Measurements from ENCODE around the gene FGF12.
"Not testable (repeated sequence)": the region's sequence is repeated elsewhere in the genome, so short reads cannot be mapped to it uniquely, and the experiment has no call there.

Gene FGF12

DNA sequence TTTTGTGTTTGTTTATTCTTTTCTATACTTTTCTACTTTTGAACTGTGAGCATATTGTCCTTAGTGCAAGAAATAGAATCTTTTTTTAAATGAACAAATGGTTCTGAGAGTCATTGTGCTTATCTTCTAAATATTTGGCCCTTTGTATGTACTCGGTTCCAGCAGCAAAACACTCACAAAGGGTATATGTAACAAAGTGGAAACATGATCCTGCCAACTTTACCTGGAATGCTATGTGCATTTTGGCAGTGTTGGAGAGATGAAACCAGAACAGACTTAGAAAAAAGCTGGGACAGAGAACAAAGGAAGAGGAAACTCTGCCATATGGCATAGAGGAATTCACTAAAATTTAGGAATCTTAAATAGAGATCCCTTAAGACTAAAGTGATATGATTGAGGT lies 150.1 kb downstream of the FGF12 start:
- no peak for DNase-seq (ENCODE audit: low read depth)
- Histone ChIP-seq H3K36me3 (ENCODE audit: control insufficient read depth, insufficient read depth, low read length, severe bottlenecking) (no peaks in the 10 kb centered on the region), H3K4me3 (ENCODE audit: low read length) (no peak overlapping the region), H3K9ac (ENCODE audit: low read length) (no peak overlapping the region), H3K4me1 (ENCODE audit: control insufficient read depth, insufficient read depth, low read length) (no peaks in the 10 kb centered on the region), H3K27me3 (replicated peaks; ENCODE audit: control insufficient read depth, insufficient read depth, low read length) (peaks cover 2% of the 10 kb centered on the region), H3K9me3 (ENCODE audit: control insufficient read depth, low read length) (no peaks in the 10 kb centered on the region)

DNA sequence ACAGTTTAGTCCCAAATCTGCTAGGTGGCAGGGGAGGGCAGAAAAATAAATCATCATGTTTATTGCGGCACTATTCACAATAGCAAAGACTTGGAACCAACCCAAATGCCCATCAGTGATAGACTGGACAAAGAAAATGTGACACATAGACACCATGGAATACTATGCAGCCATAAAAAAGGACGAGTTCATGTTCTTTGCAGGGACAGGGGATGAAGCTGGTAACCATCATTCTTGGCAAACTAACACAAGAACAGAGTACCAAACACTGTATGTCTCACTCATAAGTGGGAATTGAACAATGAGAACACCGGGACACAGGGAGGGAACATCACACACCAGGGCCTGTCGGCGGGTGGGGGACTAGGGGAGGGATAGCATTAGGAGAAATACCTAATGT lies 150.6 kb downstream of the FGF12 start:
- not testable (repeated sequence) for DNase-seq (ENCODE audit: low read depth); H3K4me1 ChIP-seq (ENCODE audit: control insufficient read depth, insufficient read depth, low read length); H3K9me3 ChIP-seq (ENCODE audit: control insufficient read depth, low read length); H3K4me3 ChIP-seq (ENCODE audit: low read length); H3K27me3 ChIP-seq (replicated peaks; ENCODE audit: control insufficient read depth, insufficient read depth, low read length); H3K9ac ChIP-seq (ENCODE audit: low read length); H3K36me3 ChIP-seq (ENCODE audit: control insufficient read depth, insufficient read depth, low read length, severe bottlenecking)

DNA sequence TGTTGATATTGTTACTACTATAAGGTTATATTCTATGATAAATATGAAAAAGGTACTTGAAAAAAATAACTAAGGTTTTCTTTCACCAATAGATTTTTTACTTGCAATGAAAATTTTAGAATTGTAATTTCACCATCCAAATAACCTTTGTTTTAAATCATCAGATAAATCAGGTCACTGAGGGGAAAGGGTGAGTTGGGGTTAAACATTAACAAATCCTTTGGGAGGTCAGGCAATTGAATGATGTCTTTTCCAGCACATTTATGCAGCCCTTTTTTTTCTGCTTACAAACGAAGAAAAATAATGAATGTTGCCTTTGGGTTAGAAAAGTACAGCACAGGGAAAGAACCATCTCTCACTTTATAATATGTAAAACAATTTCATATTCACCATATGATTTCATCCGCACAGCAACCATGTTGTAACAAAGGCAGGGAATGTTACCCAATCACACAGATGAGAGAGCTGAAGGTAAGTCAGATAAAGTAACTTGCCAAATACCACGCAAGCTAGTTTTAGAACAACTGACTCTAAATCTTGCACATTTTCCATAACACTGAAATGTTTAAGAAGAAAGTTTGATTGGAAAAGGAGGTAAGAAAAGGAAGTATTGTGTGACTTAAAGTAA lies 151.3 kb downstream of the FGF12 start:
- Histone ChIP-seq H3K36me3 (ENCODE audit: control insufficient read depth, insufficient read depth, low read length, severe bottlenecking) (no peaks in the 10 kb centered on the region), H3K9me3 (ENCODE audit: control insufficient read depth, low read length) (no peaks in the 10 kb centered on the region), H3K4me1 (ENCODE audit: control insufficient read depth, insufficient read depth, low read length) (no peaks in the 10 kb centered on the region), H3K27me3 (replicated peaks; ENCODE audit: control insufficient read depth, insufficient read depth, low read length) (peaks cover 7% of the 10 kb centered on the region), H3K4me3 (ENCODE audit: low read length) (no peak overlapping the region), H3K9ac (ENCODE audit: low read length) (no peak overlapping the region)
- DNase-seq (ENCODE audit: low read depth): no peak

DNA sequence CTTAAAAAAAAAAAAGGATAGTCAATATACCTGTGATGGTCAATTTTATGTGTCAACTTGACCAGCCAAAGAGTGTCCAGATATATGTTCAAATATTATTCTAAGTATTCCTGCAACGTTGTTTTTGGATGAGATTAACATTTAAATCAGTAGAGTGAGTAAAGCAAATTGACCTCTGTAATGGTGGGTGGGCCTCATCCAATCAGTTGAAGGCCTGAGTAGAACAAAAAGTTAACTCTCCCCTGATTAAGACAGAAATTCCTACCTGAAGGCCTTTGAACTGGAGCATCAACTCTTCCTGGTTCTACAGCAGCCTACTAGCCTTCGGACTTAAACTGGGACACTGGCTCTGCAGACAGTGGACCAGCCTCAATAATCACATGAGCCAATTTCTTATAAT lies 154.1 kb downstream of the FGF12 start:
- Histone ChIP-seq H3K36me3 (ENCODE audit: control insufficient read depth, insufficient read depth, low read length, severe bottlenecking) (no peaks in the 10 kb centered on the region), H3K4me1 (ENCODE audit: control insufficient read depth, insufficient read depth, low read length) (no peaks in the 10 kb centered on the region)
- no peak for DNase-seq (ENCODE audit: low read depth)

DNA sequence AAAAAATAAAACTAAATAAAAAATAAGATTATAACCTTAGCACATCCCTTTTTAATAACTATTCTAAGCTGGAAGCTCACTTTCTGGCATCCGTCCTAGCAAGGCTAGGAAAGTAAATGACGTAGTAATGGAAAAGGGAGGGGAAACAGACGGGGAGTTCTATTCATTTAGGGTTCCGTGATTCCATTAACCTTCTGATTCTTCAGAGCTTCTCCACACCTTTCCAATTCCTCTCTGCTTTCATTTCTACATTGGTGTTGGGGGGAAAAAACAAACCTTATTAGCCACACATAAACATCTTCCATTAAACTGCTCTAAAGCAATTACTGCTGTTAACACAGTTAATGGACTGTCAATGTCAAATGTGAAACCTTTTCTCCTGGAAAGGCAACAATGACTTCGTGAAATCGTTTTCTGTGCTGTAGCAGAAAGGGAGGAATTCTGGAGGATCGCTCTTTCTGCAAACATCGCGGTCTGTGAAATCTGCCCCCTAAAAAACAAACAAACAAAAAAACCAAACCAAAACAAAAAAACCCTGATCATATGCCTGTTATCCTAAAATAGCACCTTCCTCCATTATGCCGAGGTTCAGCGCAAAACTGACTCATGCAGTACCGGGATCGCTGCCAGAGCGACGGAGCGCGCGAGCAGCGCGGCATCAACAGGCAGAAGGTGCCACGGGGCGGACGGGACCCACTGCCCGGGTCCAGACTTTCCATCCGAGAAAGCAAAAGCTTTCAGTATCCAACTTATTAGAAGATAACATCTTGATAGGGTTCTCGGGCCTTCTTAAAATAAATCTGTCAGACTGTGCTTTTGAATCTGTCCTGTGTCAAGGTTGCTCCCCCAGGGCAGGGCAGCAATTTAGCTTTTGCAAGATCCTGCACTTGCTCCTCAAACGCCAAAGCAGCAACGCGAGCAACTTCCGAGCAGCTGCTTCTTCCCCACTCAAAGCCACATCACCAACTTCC lies 156.2 kb downstream of the FGF12 start:
- H3K27me3 ChIP-seq (replicated peaks; ENCODE audit: control insufficient read depth, insufficient read depth, low read length): peaks cover 7% of the 10 kb centered on the region
- DNase-seq (ENCODE audit: low read depth): peak; percentile 79
- no peaks in the 10 kb centered on the region for H3K9me3 ChIP-seq (ENCODE audit: control insufficient read depth, low read length)
- H3K4me1 ChIP-seq (ENCODE audit: control insufficient read depth, insufficient read depth, low read length): no peaks in the 10 kb centered on the region
- peak overlapping the region; percentile 75 for H3K4me3 ChIP-seq (ENCODE audit: low read length)
- H3K9ac ChIP-seq (ENCODE audit: low read length): no peak overlapping the region
- H3K36me3 ChIP-seq (ENCODE audit: control insufficient read depth, insufficient read depth, low read length, severe bottlenecking): no peaks in the 10 kb centered on the region

More for the DNA sequence above, 154.1 kb downstream of the FGF12 start:
- H3K9ac ChIP-seq (ENCODE audit: low read length): no peak overlapping the region
- no peaks in the 10 kb centered on the region for H3K9me3 ChIP-seq (ENCODE audit: control insufficient read depth, low read length)
- H3K4me3 ChIP-seq (ENCODE audit: low read length): no peak overlapping the region
- peaks cover 7% of the 10 kb centered on the region for H3K27me3 ChIP-seq (replicated peaks; ENCODE audit: control insufficient read depth, insufficient read depth, low read length)

DNA sequence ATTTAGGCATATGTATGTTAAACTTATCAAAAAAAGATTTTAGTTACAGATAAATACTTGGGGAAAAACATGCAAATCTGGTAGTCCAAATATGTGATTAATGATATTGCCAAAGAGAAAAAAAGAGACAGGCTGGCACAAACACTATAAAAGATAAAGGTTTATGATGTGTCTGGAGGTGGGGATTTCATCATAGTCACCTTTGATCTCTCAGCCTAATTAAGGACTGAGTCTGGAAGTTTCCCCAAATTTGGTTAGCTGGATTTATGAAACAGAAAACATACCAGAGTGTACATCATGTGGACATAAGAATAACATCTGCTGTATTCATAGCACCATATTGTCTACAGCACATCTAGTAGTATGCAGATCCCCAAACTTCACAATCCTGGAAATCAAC lies 157.0 kb downstream of the FGF12 start:
- DNase-seq (ENCODE audit: low read depth): no peak
- H3K27me3 ChIP-seq (replicated peaks; ENCODE audit: control insufficient read depth, insufficient read depth, low read length): peaks cover 7% of the 10 kb centered on the region
- no peak overlapping the region for H3K9ac ChIP-seq (ENCODE audit: low read length)
- H3K36me3 ChIP-seq (ENCODE audit: control insufficient read depth, insufficient read depth, low read length, severe bottlenecking): no peaks in the 10 kb centered on the region
- H3K9me3 ChIP-seq (ENCODE audit: control insufficient read depth, low read length): no peaks in the 10 kb centered on the region
- H3K4me3 ChIP-seq (ENCODE audit: low read length): no peak overlapping the region
- H3K4me1 ChIP-seq (ENCODE audit: control insufficient read depth, insufficient read depth, low read length): no peaks in the 10 kb centered on the region

DNA sequence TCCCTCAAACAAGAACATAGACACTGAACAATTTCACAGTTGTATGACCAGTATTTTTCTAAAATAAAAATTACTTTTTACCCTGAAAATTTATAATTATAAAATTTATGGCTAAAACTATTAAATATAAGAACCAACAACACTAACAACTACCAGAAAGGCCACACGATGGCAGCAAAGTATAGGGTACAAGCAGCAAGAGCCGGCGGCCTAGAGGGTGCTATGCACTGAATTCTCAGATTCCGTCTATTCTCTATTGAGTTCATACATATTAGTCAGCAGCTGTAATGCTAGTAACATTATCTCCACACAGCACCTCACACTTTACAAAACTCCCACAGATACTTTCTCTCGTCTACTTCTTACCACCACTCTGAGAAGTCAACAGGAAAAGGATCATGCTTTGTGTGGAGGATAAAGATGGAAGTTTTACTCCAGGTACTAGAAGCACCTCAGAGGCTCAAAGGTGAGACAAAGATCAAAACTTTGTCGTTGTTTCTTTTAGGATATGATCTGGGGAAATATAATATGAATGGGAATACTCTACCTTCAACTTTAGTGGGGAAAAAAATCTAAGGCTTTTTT lies 160.5 kb downstream of the FGF12 start:
- Histone ChIP-seq H3K9ac (ENCODE audit: low read length) (no peak overlapping the region), H3K4me1 (ENCODE audit: control insufficient read depth, insufficient read depth, low read length) (no peaks in the 10 kb centered on the region), H3K36me3 (ENCODE audit: control insufficient read depth, insufficient read depth, low read length, severe bottlenecking) (no peaks in the 10 kb centered on the region), H3K4me3 (ENCODE audit: low read length) (no peak overlapping the region), H3K27me3 (replicated peaks; ENCODE audit: control insufficient read depth, insufficient read depth, low read length) (peaks cover under 1% of the 10 kb centered on the region), H3K9me3 (ENCODE audit: control insufficient read depth, low read length) (no peaks in the 10 kb centered on the region)
- DNase-seq (ENCODE audit: low read depth): peak; percentile 93

DNA sequence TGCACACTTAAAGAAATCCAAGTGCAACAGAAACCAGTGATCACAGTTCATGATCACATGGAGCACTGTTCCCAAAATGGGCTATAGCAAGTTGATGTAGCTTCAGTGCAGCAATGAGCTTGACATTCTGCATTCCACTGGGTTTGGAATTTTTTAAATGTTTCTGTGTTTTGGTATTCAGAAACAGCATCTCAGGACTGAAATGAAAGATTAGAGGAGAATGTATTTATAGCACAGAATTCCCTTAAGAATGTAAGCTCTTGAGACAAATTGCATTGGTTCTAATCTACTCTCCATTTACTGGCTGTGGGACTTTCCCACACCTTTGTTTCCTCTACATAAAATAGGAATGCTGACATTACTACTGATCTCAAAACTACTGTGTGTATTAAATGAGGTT lies 162.7 kb downstream of the FGF12 start:
- peak; percentile 15 for DNase-seq (ENCODE audit: low read depth)
- no peaks in the 10 kb centered on the region for H3K4me1 ChIP-seq (ENCODE audit: control insufficient read depth, insufficient read depth, low read length)
- no peaks in the 10 kb centered on the region for H3K36me3 ChIP-seq (ENCODE audit: control insufficient read depth, insufficient read depth, low read length, severe bottlenecking)
- no peak overlapping the region for H3K4me3 ChIP-seq (ENCODE audit: low read length)
- H3K27me3 ChIP-seq (replicated peaks; ENCODE audit: control insufficient read depth, insufficient read depth, low read length): no peaks in the 10 kb centered on the region
- no peak overlapping the region for H3K9ac ChIP-seq (ENCODE audit: low read length)
- H3K9me3 ChIP-seq (ENCODE audit: control insufficient read depth, low read length): no peaks in the 10 kb centered on the region

DNA sequence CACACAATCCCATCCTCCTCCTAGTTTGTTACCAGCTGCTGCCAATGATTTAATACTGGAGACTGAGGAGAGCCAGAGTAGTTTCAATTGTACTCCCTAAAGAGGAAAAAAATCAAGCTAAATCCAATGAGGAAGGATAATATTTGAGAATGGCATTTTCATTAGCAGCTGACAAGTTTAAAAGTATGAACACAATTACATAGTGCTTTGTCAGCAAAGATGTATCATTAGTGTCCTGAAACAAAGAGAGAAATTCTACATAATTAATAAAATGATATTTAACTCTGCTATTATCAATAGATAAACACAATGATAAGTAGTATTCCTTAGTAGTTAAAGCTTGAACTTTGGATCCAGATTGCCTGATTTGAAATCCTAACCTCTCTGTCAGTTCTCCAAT lies 163.9 kb downstream of the FGF12 start:
- H3K9me3 ChIP-seq (ENCODE audit: control insufficient read depth, low read length): no peaks in the 10 kb centered on the region
- no peak for DNase-seq (ENCODE audit: low read depth)

DNA sequence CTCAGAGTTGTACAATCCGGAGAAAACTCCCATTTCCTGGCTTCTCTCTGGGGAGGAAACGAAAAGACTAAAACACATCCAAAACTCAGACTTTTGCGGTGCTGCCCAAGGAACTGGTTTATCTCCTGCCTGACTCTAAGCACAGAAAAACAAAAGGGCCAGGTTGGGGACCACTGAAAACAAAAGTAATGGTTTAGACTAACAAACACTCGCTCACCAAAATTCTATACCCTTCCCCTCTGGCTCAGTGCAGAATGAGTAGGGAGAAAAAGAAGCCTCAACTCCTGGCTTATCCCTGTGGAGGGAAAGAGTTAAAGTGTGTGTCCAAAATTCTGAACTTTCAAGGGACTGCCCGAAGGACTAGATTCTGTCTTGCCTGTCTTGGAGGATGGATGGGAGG lies 173.6 kb downstream of the FGF12 start:
- no peaks in the 10 kb centered on the region for H3K4me1 ChIP-seq (ENCODE audit: control insufficient read depth, insufficient read depth, low read length)
- no peak overlapping the region for H3K4me3 ChIP-seq (ENCODE audit: low read length)
- H3K9ac ChIP-seq (ENCODE audit: low read length): no peak overlapping the region
- peaks cover 5% of the 10 kb centered on the region for H3K9me3 ChIP-seq (ENCODE audit: control insufficient read depth, low read length)
- no peaks in the 10 kb centered on the region for H3K36me3 ChIP-seq (ENCODE audit: control insufficient read depth, insufficient read depth, low read length, severe bottlenecking)
- H3K27me3 ChIP-seq (replicated peaks; ENCODE audit: control insufficient read depth, insufficient read depth, low read length): no peaks in the 10 kb centered on the region
- DNase-seq (ENCODE audit: low read depth): no peak

More for the DNA sequence above, 163.9 kb downstream of the FGF12 start:
- Histone ChIP-seq H3K4me3 (ENCODE audit: low read length) (no peak overlapping the region), H3K9ac (ENCODE audit: low read length) (no peak overlapping the region), H3K36me3 (ENCODE audit: control insufficient read depth, insufficient read depth, low read length, severe bottlenecking) (no peaks in the 10 kb centered on the region), H3K27me3 (replicated peaks; ENCODE audit: control insufficient read depth, insufficient read depth, low read length) (no peaks in the 10 kb centered on the region), H3K4me1 (ENCODE audit: control insufficient read depth, insufficient read depth, low read length) (no peaks in the 10 kb centered on the region)

DNA sequence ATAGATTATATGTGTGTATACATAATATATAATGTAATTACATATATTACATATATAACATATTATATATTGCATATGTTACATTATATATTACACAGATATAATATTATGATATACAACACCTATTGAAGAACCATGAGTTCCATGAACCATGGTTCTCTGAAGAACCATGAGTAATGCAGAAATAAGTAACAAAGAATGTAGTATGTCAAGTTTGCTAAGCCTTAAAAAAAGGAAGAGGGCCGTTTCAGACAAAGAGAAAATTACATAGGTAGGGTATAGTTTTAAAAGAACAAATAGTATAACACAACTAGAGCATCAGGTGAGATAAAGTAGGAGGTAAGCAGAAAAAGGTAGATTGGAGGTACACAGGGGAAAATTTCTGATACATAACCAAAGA lies 177.0 kb downstream of the FGF12 start:
- H3K4me1 ChIP-seq (ENCODE audit: control insufficient read depth, insufficient read depth, low read length): no peaks in the 10 kb centered on the region
- H3K27me3 ChIP-seq (replicated peaks; ENCODE audit: control insufficient read depth, insufficient read depth, low read length): no peaks in the 10 kb centered on the region
- H3K9ac ChIP-seq (ENCODE audit: low read length): no peak overlapping the region
- no peaks in the 10 kb centered on the region for H3K36me3 ChIP-seq (ENCODE audit: control insufficient read depth, insufficient read depth, low read length, severe bottlenecking)
- peaks cover 5% of the 10 kb centered on the region for H3K9me3 ChIP-seq (ENCODE audit: control insufficient read depth, low read length)
- H3K4me3 ChIP-seq (ENCODE audit: low read length): no peak overlapping the region
- DNase-seq (ENCODE audit: low read depth): no peak
